Measurements from ENCODE around the gene PDPK1.

Gene PDPK1

DNA sequence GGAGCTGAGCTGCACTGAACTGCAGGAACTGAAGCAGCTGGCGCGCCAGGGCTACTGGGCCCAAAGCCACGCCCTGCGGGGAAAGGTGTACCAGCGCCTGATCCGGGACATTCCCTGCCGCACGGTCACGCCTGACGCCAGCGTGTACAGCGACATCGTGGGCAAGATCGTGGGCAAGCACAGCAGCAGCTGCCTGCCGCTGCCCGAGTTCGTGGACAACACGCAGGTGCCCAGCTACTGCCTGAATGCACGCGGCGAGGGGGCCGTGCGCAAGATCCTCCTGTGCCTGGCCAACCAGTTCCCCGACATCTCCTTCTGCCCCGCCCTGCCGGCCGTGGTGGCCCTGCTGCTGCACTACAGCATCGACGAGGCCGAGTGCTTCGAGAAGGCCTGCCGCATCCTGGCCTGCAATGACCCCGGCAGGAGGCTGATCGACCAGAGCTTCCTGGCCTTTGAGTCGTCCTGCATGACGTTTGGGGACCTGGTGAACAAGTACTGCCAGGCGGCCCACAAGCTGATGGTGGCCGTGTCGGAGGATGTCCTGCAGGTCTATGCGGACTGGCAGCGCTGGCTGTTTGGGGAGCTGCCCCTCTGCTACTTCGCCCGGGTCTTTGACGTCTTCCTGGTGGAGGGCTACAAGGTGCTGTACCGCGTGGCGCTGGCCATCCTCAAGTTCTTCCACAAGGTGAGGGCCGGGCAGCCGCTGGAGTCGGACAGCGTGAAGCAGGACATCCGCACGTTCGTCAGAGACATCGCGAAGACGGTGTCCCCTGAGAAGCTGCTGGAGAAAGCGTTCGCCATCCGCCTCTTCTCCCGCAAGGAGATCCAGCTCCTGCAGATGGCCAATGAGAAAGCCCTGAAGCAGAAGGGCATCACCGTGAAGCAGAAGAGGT, 41.4 kb upstream of the PDPK1 start:
- TF ChIP-seq, protein P1, sequence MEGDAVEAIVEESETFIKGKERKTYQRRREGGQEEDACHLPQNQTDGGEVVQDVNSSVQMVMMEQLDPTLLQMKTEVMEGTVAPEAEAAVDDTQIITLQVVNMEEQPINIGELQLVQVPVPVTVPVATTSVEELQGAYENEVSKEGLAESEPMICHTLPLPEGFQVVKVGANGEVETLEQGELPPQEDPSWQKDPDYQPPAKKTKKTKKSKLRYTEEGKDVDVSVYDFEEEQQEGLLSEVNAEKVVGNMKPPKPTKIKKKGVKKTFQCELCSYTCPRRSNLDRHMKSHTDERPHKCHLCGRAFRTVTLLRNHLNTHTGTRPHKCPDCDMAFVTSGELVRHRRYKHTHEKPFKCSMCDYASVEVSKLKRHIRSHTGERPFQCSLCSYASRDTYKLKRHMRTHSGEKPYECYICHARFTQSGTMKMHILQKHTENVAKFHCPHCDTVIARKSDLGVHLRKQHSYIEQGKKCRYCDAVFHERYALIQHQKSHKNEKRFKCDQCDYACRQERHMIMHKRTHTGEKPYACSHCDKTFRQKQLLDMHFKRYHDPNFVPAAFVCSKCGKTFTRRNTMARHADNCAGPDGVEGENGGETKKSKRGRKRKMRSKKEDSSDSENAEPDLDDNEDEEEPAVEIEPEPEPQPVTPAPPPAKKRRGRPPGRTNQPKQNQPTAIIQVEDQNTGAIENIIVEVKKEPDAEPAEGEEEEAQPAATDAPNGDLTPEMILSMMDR (IDR thresholded peaks at IDR 0.05): no peak

DNA sequence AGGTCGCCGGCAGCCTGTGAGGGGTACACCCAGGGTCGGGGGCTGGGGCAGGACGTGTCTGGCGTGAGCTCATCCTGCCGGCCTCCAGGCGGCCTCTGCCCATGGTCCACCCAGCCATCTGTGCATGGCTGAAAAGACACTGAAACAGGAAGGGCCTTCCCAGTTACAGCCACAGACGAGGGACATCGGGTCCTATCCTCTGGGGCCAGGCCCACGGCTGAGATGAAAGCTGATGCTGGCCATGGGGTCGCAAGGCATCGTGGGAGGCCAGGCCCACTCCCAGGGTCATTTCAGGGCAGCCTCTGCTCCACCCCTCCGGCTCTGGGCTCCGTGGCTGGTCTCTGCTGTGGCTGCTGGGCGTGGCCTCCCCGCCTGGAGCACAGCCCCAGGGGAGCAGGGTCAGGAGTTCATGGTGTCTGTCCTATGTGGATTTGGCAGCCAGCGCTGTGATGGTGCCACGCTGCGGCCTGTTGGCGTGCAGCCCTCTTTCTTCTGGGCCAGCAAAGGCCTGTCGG, 40.6 kb upstream of the PDPK1 start:
- TF ChIP-seq, protein P1 (IDR thresholded peaks at IDR 0.05): no peak

DNA sequence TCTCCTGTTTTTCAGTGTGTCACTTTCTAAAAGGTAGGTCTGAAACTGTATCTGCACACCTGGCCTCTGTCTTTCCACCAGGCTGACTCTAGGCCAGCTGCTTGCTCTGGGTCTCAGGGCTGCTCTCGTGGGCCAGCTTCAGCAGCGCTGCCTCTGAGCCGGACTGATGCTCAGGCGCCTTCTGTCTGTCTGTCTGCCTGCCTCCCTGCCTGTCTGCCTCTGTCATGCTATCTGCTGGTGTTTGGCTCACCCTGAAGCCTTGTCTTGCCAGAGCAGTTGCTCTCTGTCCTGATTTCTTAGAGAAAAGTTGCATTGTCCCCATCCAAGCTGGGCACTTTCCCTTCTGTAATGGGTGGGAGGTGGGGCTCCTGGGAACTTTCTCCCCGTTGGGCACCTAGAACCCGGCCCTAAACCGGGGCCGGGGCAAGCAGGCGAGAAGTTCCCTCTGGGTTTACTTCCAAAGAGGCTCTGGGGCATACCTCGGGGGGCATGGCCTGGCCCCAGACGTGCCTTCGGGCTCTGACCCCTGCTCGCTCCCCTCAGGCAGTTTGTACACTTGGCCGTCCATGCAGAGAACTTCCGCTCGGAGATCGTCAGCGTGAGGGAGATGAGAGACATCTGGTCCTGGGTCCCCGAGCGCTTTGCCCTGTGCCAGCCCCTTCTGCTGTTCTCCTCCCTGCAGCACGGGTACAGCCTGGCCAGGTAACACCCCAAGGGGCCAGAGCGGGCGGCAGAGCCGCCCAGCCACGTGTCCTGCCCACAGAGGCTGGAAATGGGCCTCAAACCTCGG, 39.9 kb upstream of the PDPK1 start:
- TF ChIP-seq, protein P1 (IDR thresholded peaks at IDR 0.05): no peak

DNA sequence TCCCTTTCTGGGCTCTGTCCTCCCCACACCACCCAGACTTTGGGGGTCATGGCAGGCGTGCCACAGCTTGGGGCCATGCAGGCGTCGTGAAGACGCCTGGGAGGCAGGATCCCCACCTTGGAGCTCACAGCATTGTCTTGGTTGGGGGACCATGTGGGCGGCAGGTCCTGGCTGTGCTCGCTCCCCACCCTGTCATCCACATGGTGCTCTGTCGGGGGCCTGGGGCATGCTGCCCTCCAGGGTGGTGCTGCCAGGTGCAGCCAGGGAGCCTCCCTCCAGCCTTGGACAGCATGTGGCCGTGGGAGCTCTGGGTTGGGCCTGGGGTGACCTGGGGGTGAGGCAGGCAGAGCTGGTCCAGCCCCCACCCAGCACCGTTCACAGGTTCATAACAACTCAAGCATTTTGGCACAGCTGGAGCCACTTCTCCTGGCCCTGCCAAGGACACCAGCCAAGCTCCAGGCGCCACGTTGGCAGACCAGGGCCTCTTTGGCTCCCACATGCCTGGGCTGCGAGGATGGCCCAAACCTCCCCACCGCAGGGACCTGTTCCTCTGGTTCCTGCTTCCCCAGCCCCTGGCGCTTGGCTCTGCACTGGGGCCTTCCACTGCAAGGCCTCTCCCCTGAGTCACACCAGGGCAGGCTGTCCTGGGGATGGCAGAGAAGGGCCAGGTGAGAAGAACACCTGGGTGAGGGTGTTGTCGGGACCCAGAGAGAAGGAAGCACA, 39.1 kb upstream of the PDPK1 start:
- TF ChIP-seq, protein P1 (IDR thresholded peaks at IDR 0.05): no peak

DNA sequence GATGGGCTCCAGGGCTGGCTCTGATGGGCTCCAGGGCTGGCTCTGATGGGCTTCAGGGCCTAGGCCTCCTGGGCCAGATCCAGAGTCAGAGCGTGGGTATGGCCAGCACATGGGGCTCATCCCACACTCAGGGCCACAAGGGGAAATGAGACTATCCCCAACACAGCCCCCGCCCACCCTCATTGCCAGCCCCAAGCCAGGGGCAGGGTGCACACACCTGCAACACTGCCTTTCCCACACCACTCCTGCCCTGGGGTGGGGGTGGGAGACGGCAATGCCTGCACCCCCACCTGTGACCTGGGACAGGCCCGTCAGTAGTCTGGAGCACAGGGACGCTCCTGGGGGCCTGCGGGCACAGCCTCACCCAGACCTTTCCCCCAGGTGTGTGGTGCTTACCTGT, 38.4 kb upstream of the PDPK1 start:
- TF ChIP-seq, protein P1 (IDR thresholded peaks at IDR 0.05): no peak

DNA sequence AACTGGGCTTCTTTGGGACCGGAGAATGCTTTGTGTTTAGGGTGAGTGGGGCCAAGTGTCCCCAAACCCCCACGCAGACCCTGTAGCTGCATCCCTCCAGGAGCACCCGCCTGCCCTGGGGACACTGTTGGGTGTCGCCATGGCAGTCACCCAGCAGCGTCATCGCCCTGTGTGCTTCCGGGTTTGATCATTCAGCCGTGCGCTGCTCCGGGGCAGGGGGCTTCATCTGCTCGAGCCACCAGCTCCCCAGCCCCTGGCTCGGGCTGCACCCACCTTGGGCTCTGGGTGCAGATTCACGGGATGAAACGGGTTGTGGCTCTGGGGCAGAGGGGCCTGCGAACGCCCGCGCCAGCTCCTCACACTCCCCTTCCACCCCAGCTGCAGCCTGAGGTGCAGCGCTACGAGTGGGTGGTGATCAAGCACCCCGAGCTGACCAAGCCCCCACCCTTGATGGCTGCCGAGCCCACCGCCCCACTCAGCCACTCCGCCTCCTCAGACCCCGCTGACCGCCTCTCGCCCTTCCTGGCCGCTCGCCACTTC, 37.9 kb upstream of the PDPK1 start:
- TF ChIP-seq, protein P1 (IDR thresholded peaks at IDR 0.05): no peak

DNA sequence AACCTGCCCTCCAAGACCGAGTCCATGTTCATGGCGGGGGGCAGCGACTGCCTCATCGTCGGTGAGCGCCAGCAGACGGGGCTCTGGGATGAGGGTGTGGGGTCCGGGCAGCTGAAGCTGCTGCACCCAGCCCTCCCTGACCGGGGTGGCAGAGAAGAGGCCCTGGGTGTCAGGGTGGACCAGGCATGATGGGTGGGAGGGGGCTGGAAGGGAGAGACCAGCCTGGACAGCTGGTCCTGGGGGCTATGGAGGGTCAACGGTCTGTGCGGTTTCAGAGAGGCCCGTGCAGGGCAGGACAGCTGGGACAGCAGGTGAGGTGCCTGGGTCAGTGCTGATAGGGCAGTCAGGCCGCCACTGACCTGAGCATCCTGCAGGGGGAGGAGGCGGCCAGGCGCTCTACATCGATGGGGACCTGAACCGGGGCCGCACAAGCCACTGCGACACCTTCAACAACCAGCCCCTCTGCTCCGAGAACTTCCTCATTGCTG, 37.3 kb upstream of the PDPK1 start:
- TF ChIP-seq, protein P1 (IDR thresholded peaks at IDR 0.05): no peak

Measured in LNCAP (cell line).